Sciatic nerve (tissue), 2 donors: ENCODE results near the gene SBK1. TPM values are rescaled to one million over a fixed set of nuclear protein-coding genes. Genes with fewer than 3 reads are reported as not detected.
A peak's percentile ranks its signal among the peaks of the same experiment; 100 is the strongest.
"Not testable (repeated sequence)": the region's sequence is repeated elsewhere in the genome, so short reads cannot be mapped to it uniquely, and the experiment has no call there.

ENCODE experiments used
- ATAC-seq: fragments of 200-7000 bp; cut with Tn5 transposase; one replicate; pipeline ENCODE4 v1.9.1; 2020; ENCODE audit warnings: mild to moderate bottlenecking, moderate library complexity
- DNase-seq: peaks from one replicate; pipeline ENCODE4 v3.0.0-alpha.2; 2020; ENCODE audit warnings: low spot score
- intact Hi-C: fragments of 100-400 bp; cut with DNase I; formaldehyde crosslinking; loops from one replicate; pipeline ENCODE4 v1.14.2; 2022
- total RNA-seq: library from RNA; stranded (reverse); fragmentation: NEBNext Ultra II Directional; extraction: Animal tissue kit (Norgen Biotek cat#: 25700); gene quantifications from one replicate; pipeline ENCODE4 v1.2.1, GENCODE V29; 2021
- donor health status: DM: no; HTN: no; CAD: no.
- donor health status: DM: no; HTN: no; CAD: no.

SBK1 gene
- total RNA-seq, 1 donor from 2014 or later = 0.62 TPM

GRCh38 chr16:28321700-28322411 is 29.5 kb downstream of the SBK1 start:
- intact Hi-C loops = no loop called here
- peak; percentile 44 for ATAC-seq
- no peak for DNase-seq

DNA sequence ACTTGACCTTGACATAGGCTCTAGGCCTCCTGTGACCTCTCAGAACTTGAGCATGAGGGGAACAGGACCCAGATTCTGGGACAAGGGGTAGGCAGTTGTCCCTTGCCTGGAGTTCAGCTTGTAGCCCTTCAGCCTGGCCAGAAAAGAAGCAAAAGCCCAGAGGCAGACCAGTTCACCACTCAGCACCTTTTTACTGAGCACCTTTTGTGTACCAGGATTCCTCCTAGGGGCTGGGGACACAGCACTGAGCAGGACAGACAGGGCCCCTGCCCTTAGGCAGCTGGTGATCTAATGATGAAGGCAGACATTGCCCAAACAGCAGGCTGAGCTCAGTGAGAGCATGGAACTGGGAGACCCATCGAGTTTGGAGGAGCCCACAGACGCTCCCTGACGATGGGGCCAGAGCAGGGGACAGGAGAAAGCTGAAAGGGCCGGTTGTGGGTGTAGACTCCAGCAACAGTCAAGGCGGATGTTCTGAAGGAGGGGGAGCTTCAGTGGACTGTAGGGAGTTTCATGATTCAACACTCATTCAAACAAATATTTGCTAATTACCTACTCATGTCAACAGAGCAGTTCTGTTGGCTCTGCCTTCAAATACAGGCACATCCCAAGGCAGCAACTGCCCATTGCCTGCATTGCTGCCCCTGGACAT is 32.0 kb downstream of the SBK1 start:
- ATAC-seq (no peak), DNase-seq (no peak)
- intact Hi-C loops = no loop called here

DNA sequence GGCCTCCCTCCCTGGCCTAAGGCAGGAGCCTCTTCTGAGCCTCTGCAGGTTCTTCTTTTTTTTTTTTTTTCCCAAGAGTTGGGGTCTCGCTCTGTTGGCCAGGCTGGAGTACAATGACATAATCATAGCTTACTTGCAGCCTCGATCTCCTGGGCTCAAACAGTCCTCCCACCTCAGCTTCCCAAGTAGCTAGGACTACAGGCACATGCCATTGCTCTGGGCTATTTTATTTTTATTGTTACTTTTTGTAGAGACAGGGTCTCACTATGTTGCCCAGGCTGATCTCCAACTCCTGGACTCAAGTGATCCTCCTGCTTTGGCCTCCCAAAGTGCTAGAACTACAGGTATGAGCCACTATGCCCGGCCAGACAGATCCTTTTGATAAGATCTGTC is 32.6 kb downstream of the SBK1 start:
- ATAC-seq (no peak), DNase-seq (no peak)
- intact Hi-C loops = no loop called here

DNA sequence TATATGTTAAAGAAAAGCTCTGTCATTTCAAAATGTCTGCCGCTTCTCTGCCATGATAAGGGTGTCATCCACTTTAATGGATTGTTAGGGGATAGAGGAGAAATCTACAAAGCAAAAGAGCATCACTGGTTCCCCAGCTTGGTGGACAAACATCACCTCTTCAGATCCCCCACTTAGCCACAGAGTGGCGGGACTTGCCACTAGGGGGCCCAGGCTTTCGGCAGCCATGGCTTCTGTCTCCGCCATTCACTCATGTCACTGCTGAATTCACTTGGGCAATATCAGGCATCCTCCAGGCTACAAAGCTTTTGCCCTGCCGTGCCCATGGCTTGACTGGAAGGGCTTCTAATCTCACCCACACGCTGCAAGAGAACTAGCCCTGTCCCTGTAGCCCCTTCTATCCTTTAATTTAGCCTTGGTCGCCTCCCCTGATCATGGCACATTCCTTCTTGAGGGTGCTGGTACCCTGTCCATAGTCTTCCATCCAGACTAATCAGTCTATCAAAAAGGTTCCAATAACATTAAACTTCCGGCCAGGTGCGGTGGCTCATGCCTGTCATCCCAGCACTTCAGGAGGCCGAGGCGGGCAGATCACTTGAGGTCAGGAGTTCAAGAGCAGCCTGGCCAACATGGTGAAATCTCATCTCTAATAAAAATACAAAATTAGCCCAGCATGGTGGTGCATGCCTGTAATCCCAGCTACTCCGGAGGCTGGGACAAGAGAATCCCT is 34.7 kb downstream of the SBK1 start:
- intact Hi-C loops = no loop called here
- ATAC-seq (no peak), DNase-seq (peak; percentile 76)

GRCh38 chr16:28330232-28330631 is 37.9 kb downstream of the SBK1 start:
- intact Hi-C loops, DNase-seq, ATAC-seq: not testable (repeated sequence)

- intact Hi-C loops, ATAC-seq, DNase-seq: not testable (repeated sequence)
These were observed 38.7 kb downstream of the SBK1 start for GRCh38 chr16:28330981-28331380.

DNA sequence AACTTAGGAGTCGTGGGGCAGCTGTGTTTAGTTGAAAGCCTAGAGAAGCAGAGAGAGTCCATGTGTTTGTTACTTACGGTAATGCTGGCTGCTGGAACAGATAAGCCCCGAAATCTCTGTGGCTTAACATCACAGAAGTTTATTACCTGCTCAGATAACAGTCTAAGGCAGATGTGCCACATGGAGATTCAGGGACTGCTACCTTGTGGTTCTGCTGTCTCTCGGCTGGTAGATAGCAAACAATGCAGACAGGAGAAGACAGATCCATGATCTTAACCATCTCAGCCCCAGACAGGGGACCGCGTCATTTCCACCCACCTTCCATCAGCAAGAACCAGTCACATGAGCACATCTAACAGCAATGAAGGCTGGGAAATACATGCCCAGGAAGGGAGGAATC is 40.3 kb downstream of the SBK1 start:
- ATAC-seq, DNase-seq, intact Hi-C loops: not testable (repeated sequence)

DNA sequence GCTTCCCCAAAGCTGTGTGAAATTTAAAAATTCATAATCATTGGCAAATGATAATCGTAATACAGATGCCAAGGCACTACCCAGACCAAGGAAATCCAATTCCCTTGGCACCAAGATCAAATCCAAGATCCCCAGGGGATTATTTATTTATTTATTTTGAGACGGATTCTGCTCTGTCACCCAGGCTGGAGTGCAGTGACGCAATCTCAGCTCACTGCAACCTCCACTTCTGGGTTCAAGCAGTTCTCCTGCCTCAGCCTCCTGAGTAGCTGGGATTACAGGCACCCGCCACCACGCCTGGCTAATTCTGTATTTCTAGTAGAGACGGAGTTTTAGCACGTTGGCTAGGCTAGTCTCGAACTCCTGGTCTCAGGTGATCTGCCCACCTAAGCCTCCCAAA is 43.4 kb downstream of the SBK1 start:
- intact Hi-C loops, DNase-seq, ATAC-seq: not testable (repeated sequence)

- intact Hi-C loops, DNase-seq, ATAC-seq: not testable (repeated sequence)
These were observed 44.8 kb downstream of the SBK1 start for GRCh38 chr16:28336940-28337710.

DNA sequence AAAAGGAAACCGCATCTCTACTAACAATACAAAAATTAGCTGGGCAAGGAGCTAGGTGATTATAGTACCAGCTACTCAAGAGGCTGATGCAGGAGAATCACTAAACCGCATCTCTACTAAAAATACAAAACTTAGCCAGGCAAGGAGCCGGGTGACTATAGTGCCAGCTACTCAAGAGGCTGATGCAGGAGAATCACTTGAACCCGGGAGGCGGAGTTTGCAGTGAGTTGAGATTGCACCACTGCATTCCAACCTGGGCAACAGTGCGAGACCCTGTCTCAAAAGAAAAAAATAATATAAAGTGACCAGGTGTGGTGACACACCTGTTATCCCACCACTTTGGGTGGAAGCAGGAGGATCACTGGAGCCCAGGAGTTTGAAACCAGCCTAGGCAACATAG is 45.9 kb downstream of the SBK1 start:
- ATAC-seq, intact Hi-C loops, DNase-seq: not testable (repeated sequence)

DNA sequence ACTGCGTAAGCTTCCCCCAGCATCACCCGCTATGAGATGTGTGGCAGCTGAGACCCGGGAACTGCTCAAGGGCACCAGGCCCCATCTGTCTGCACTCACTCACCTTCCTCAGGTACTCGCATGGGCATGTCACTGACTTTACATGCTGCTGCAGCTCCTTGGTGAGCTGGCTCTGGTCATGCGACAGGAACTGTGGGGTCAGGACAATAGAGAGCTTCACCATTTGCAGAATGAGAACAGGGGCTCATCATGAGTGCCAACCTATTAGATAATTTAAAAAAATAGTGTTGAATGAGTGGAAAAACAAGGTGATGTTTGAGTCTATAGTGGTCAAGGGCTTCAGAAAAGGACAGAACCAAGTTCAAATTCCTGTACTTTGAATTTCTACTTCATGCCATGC is 70.3 kb downstream of the SBK1 start:
- intact Hi-C loops, DNase-seq, ATAC-seq: not testable (repeated sequence)

GRCh38 chr16:28363408-28363807 is 71.1 kb downstream of the SBK1 start, which contains the start of gene NPIPB6:
TSS of gene NPIPB6 (minus strand) at chr16:28363508. CDS start at chr16:28362822, 686 bp downstream.
- intact Hi-C loops, DNase-seq, ATAC-seq: not testable (repeated sequence)

DNA sequence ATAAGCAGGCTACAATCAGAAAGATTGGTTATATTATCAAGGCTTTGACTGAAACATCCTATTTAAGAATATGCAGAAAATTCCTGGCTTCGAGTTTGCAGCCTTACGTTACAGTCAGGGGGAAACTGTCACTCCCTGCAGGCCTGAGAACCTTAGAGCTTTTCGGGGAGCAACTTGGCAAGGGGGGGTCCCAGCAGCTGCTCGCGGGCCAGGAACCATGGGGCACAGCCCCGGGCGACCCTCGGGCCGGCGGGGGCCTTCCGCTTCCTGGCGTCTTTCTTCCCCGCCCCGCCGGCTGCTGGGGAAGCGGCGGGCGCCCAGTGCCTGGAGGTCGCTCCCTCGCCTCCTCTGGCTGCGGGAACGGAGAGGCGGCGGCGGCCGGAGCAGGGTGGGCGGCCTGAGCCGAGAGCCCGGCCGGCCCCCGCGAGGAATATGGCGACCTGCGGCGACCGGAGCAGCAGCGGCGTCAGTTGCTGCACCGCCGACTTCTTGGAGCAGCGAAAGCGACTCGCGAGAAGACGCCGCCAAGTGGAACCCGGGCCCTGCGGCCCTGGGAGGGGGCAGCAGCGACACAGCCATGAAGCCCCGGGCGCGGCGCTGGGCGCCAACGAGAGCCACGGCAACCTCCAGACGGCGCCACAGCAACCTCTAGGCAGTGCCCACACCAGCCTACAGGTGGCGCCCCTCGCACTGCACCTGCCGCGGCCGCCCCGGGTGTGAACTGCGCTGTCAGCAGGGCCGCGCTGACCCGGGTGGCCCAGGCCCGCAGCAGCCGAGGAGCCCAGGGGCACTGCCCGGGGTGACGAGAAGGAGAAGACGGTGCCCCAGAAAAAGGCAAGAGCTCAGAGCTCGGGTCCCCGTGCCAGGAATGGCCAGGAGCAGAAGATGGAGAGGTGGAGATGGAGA is 72.2 kb downstream of the SBK1 start:
- intact Hi-C loops, DNase-seq: not testable (repeated sequence)
- ATAC-seq = peak; percentile 91

DNA sequence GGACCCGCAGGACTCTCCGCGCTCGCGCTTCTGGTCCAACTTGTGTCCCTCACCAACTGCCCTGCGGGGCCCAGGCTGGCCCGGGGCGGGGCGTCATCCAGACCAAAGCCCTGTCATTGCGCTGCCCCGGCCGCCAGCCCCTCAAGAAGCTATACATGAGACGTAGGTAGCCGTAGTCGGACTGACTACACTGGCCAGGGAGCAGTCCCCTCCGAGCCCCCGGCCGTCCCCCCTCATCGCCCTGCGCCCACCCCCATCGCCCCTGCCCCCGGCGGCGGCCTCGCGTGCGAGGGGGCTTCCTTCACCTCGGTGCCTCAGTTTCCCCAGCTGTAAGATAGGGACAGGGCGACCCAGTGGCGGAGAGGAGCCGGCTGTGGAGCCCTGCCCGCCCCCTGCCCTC is 75.6 kb downstream of the SBK1 start:
- DNase-seq = peak; percentile 50
- ATAC-seq, intact Hi-C loops: not testable (repeated sequence)
